HuH-7 (cell line): Measurements from ENCODE around the gene RAX.

ENCODE experiments used
- DNase-seq: peaks from one replicate; pipeline ENCODE4 v3.0.0; 2011; ENCODE audit warnings: low spot score

RAX gene

DNA sequence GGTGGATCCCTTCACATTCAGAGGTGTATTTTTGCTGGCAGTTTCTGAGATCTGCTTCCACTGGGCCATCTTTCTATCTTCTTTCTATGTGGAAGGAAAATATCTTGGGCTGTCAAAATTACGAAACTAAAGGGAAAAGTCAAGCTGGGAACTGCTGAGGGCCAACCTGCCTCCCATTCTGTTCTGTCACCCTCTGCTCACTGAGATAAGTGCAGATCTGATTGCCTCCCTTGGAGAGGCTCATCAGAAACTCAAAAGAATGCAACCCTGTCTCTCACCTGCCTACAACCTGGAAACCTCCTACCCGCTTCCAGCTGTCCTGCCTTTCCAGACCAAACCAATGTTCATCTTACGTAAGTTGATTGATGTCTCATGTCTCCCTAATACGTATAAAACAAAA lies 26.5 kb downstream of the RAX start:
- DNase-seq, result no peak

DNA sequence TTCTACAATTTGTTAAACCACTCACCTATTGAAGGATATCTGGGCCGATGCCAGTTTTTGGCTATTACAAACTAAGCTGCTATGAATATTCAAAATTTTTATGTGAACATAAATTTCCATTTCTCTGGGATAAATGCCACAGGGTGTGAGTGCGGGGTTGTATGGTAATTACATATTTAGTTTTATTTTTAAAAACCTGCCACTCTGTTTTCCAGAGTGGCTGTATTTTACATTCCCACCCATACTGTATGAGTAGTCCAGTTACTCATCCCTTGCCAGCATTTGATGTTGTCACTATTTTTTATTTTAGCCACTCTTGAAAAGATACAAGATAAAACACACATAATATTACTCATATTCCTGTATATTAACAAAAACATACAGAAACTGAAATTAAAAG lies 30.3 kb downstream of the RAX start:
- DNase-seq, result no peak

DNA sequence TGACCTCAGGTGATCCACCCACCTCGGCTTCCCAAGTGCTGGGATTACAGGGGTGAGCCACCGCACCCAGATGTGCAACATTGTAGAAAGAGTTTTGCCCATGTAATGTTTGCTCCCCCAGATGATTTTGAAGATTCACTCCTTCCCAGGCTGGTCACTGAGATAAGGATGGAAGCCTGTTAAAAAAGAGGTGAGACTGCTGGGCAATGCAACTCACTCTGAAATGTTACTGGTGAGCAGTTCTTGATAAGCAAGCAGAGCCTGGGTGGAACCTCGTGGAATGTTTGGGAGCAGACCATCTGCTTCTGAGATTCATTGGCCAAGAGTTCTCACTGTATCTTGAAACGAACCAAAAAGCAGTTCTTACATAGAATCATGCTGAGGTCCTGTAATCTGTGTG lies 33.6 kb downstream of the RAX start:
- DNase-seq, result no peak

DNA sequence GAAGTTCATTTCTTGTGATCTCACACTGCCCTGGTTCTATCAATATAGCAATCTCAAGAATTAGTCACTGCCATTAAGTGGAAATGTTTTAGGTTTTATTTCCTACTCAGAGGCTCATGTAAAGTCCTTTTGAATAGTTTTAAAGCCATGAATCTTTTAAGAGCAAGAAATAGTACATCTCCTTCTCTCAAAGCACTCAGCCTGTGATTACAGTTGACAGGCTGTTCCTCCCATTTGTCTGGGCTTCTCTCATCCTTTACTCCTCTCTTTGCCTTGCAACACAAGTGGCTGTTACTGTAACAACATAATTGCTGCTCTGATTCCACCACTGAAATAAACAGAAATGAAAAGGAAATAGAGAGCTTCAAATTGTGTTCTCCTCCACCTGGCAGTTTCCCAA lies 34.9 kb downstream of the RAX start:
- DNase-seq, result no peak

DNA sequence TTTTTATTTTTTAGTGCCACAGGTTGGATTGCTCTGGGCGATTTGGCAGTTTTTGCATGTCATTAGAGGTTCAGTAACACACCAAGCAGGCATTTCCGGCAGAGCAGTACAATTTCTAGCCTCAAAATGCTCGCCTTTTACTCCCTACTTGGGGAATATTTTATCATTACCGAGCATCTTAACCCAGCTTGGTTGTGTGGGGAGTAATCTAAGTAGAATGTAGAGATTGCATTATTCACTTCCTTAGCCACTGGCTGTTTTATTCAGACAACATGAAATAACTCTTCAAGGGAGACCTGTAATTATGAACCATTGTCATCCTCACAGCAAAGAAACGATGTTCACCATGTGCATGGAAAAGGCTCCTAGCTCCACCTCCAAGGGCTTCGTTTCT lies 40.2 kb downstream of the RAX start:
- no peak for DNase-seq

DNA sequence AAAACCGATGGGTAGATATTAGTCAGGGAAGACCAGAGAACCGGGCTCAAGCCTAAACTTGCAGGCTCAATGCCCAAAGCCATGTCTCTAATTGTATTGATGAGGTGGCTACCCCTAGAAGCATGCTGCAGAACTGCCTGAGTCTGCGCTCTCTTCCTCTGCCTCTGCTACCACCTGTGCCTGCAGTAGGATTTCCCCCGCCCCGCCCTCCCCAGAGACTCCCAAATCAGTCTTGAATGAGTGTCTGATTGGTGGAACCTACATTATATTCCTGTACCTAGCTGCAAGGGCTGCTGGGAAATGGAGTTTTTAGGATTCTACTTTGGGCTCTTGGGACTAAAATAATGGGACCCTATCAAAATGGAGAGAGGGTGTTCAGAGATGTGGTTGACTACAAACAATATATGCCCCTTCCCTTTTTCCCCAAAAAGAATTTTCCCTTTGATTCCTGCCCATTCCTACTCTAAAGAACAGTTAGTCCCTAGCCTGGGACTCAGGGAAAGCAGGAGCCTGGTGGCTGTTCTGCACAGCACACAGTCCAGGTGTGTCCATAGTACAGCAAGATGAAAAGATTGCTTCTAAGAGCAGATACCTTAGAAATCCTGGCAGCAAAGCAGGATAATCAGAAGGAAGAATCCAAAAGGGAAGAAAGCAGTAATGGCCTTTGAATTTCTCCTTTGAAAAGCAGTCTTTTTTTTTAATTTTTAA lies 40.8 kb downstream of the RAX start:
- no peak for DNase-seq

DNA sequence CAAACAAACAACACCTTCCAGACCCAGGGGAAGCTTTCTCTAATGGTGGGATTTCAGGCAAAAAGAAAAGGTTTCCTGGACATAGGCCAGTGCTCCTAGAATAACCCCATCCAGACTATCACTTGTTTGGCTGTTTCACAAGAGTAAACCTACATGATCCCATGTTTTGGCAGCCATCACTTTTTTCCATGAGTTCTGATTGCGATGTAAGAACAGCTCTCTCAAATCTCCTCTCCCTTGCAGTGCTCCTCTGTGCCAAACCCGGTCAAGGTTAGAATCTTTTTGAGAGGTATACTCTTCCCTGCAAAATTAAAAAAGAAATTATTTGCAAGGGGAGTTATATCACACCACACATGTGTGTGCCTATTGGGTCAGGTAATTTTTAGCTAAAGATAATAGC lies 41.4 kb downstream of the RAX start:
- DNase-seq, result no peak

DNA sequence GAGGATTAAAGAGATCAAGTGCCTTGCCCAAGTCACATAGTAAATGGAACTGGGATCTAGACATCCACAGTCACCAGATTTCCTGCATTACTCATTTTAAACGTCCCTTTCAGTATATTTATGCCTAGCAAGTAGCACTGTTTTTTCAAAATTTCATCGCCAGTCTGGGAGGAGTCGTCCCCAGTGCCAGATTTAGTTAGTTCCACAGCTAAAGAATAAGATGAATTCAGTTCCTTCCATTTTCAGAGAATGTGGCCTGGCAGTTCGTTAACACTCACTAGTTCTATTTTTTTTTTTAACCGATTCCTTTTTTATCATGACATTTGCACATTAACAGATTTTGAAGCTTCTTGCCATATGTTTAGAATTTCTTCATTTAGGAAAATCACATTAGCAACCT lies 42.1 kb downstream of the RAX start:
- DNase-seq, result no peak

DNA sequence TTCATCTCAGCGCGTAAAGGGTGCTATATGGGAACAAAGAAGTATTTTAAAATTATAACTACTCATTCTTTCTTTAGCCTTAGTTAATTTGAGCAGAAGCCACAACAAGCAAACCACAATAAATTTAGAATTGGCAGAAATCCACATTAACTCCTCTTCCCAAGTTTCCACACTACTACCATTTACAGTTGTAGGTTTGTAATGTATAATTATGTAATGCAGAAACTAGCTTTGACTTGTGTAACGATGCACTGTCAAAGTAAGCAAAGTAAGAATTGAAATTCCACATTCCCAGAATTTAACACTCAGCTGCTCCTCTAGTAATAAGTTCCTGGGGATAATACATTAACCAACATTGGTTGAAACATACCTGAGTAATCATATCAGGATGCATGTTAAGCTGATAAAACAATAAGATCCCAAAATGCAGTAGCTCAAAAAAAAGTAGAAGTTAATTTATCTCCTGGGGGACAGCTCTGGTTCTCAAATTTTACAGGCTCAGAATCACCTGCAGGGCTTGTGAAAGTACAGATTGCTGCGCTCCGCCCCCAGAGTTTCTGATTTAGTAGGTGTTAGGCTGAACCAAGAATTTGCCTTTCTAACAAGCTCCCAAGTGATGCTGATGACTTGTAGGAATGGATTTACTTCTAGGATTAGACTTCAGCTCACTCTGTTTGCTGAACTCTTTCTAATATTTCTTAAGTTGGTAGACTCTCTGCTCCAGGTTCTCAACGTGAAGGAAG lies 43.4 kb downstream of the RAX start:
- no peak for DNase-seq

DNA sequence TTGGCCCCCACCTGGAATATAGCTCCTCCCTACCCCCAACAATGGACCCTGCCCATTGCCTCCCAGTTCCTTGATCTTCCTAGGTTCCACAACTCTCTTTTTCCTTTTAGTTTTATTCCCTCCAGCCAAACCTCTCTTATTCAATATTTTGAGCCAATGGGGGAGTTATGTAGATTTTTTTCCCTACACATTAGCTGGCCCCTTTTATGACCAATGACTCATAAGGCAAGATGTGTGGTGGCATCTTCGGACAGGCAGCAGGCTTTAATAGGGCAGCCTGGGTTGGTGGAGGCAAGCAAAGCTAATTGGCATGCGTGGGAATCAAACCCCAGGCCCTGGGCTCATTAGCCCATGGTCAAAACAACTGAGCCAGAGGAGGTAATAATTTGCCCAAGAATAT lies 44.1 kb downstream of the RAX start:
- no peak for DNase-seq

DNA sequence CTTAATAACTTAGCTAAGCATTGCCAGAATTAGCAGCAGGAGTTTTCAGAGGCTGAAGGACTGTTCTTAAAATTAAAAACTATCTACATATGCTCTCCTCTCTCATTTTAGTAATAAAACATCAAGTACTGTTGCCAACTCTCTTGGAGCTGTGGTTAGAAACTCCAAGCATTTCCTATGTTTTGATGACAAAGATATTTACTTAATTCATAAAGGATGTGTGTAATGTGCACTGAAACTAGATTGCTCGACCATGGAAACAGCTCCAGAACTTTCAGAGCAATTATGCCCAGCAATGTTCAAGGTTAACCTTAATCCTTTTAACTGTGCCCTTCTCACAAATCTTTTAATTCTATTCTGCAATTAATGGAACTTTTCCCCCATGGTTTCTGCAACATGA lies 44.9 kb downstream of the RAX start:
- DNase-seq, result no peak

DNA sequence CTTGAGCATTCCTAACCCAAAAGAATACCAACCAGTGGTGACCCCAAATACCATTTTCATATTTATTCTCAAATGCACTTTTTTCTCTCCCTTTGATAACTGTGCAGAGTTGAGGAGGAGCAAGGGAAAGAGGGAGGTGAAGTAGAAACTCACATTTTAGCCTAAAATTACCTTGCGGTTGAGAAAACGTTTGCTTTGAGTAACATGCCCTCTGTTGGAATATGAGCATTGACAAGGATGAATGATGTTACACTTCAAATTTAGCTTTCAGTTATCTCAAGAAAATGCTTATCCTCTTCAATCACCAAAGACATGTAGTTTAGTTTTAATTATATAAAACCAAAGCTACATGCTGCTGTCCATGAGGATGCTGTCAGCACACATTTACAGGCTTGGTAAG lies 50.9 kb downstream of the RAX start:
- DNase-seq, result no peak

DNA sequence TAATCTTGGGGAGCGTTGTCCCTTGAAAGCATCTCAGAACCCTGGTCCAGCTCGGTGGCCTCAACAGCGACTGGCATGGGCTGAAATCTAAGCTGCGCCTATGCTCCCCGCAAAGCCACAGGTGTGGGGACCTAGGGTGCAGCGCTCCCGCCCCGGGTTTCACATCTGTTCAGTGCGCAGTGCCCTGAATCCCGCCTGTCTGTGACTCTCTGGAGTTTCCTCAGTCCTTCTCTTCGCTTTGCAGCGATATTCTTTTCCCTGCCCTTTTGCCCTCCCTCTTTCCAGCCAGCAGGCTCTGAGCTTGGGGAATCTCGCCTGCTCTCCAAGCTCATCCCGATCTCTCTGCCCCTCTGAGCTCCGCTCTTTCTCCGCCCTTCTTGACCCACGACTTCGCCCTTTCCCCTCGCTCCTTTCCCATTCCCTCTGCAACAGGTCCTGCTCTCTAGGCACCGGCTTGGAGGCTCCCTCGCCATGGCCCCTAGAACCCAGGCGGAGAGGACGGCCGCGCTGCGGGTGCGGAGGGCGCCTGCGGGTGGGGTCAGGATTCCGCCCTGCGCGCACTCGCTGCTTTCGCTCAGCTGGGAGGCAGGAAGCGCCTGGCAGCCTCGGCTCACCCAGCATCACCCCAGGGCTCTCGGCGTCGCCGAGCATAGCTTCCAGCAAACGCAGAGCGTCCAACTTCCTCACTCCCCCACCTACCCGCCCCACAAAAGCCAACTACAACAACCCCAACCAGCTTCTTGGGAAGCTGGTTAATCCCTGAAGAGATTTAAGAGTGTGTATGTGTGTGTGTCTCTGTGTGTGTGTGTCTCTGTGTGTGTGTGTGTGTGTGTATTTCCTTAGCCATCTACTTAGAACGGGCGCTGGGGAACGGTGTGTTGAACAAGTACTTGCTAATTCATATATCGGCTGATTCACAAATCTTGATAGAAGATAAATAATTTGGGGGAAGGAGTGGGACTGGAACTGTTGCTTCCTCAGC lies 52.2 kb downstream of the RAX start:
- no peak for DNase-seq

DNA sequence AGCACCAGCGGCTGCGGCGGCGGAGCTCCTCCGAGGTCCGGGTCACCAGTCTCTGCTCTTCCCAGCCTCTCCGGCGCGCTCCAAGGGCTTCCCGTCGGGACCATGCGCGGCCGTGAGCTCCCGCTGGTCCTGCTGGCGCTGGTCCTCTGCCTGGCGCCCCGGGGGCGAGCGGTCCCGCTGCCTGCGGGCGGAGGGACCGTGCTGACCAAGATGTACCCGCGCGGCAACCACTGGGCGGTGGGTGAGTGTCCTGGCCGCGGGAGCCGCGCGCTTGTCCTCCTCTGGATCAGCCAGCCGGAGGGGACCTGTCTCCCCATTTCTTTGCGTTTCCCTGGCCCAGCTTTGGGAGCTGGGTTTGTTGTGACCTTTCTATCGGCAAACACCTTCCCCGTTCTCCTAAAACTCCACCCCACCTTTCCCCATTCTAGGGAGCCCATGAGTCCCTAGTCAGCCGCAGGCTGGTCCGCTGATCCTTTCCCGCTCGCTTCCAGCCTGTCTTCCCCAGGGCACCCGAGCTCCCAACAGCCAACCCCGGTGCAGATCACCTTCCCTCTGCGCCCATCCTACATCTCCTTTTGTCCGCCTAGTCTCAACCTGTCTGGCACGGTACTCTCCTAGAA lies 53.0 kb downstream of the RAX start:
- no peak for DNase-seq

DNA sequence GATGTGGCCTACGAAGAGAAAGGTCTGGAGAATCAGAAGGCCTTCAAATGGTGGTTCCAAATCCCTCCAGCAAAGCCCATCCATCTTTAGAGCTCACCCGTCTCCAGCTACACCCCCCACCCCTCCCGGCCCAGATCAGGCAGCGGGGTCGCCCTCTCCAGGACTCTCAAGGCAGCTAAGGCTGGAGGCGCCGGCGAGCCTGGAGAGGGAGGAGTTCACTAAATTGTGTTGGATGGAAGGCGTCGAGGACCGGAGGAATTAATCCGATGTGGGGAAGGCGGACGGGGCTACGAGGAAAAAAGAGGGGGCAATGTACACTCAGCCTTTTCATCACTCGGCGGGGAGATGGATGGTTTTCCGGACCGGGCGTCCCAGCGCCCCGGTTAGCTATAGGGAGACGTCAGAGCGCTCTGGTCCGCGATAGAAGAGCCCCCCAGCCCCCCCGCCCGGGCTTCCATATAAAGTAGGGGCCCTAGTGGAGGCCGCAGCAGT lies 53.5 kb downstream of the RAX start, which contains the start of gene GRP:
TSS of gene GRP (plus strand) at position 487 of the 492 bp plus-strand sequence. CDS start 108 bp downstream, outside the sequence.
- no peak for DNase-seq

DNA sequence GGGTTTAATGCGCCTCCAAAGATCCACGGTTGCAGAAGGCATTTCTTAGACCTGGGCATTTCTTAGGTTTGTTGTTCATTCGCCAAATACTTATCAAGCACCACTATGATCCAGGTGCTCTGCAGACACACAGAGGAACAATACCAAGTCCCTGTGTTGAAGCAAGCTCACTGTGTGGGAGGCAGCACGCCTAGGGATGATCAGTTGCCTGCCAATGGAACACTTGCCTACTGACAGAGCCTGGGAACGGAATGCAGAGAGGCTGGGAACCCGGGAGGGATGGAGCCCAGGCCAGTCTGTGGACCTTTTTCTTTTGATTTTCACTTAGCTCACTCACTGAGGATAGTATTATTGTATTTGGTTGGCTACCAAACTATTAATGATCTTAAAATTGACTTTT lies 55.2 kb downstream of the RAX start:
- no peak for DNase-seq
